CMK (cell line): ENCODE results near the gene NTS.

Source experiments
- DNase-seq: peaks from one replicate; pipeline ENCODE4 v3.0.0-alpha.2; 2010; ENCODE audit warnings: low read depth

NTS gene, protein sequence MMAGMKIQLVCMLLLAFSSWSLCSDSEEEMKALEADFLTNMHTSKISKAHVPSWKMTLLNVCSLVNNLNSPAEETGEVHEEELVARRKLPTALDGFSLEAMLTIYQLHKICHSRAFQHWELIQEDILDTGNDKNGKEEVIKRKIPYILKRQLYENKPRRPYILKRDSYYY

GRCh38 chr12:85874031-85874461, at the start of gene NTS:
TSS of gene NTS (plus strand) at chr12:85874295. CDS start at chr12:85874404, 109 bp downstream.
- DNase-seq: no peak

- no peak for DNase-seq
Observed at GRCh38 chr12:85825746-85826145, 48.3 kb upstream of the NTS start.

DNA sequence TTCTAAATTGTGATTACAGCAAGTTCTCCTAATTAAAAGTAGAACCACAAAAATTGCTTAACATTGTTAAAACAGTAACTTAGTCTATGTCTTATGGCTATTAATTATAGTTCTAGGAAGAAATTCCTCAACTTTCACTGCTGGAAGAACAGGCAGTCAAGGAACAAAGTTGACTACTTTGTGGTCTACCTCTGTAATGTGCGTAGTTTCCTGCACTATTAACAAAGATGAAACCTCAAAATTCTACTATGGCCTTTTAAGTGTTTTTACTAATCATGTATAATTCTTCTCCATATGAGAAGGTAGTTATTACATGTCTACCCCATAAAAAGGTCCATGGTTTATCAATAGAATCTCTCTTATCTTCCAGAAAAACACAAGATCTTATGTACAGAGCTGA, 45.5 kb upstream of the NTS start:
- DNase-seq: no peak

DNA sequence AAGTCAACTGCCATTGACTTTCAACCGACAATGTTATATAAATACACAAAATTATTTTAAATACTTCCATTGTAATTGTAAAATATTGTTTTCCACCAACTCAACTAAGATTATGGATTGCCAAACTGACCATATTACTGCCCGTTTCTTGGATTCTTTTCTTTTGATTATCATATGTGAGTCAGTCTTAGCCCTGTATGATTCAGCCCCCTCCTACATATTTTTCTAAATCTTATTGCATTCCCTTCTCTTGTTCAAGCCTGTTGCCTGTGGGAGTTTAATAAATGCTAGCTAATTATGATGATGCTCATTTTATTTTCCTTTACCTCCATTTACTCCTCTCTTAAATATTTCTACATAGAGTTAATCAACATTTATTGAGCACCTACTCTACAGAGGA, 44.7 kb upstream of the NTS start:
- DNase-seq: no peak

DNA sequence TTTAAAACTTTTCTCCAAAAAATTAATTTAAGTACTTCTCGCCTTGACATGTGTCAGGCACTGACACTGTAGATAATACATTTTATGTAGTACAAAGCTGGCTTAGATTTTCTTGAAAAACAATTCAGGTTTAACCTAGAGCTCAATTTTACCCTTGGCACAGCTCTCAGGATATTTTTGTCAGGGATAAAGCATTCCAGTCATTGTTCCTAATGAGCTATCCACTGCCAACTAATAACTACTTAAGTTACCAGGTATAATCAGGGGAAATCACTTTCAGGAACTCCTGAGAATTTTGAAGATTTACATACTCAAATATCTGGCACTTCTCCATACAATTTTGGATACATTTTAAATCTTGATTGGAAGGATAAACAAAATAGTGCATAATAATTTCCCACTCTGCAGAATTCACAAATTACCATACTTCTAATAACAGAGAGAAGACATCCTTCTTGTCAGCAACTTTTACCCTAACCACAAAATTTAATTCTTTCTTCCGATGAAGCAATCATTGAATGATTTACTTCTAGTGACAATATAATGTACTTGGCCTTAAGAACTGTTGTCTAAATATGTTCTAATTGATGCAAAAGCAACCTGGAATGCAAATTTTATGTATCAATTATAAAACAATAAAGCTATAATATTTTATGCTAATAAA, 42.6 kb upstream of the NTS start:
- DNase-seq: no peak

DNA sequence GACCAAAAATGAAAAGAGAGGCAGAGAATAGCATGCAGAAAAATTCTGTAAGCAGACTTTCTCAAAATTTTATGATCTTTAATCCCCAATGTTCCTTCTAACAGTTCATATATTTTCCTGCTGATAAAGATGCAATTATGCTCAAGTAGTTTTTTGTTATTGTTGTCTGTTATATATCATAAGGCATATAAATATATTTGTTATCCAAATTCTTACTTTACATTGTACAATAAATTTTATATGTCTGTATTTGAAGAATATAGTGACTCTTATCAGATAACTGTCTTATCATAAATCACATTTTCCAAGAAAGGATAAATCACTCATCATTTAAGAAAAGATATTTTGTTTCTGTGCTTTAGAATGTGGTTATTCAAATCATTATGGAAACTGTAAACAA, 40.5 kb upstream of the NTS start:
- no peak for DNase-seq

DNA sequence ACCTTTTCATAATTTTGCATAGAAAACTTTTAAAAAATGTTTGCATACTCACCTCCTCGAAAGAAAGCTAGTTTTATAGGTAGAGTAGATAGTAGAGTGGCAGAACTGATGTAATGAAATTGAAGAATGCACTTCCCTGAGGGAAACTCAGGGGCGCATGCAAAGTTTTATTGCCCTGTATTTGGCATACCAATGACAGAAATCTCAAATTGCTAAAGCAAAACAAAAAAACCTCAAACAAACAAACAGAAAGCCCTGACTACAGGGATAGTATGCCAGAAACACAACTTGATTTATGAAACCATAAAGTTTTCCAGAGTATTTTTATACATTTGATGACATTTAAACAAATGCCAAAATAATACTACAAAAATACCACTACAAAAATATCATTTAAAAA, 39.7 kb upstream of the NTS start:
- no peak for DNase-seq

DNA sequence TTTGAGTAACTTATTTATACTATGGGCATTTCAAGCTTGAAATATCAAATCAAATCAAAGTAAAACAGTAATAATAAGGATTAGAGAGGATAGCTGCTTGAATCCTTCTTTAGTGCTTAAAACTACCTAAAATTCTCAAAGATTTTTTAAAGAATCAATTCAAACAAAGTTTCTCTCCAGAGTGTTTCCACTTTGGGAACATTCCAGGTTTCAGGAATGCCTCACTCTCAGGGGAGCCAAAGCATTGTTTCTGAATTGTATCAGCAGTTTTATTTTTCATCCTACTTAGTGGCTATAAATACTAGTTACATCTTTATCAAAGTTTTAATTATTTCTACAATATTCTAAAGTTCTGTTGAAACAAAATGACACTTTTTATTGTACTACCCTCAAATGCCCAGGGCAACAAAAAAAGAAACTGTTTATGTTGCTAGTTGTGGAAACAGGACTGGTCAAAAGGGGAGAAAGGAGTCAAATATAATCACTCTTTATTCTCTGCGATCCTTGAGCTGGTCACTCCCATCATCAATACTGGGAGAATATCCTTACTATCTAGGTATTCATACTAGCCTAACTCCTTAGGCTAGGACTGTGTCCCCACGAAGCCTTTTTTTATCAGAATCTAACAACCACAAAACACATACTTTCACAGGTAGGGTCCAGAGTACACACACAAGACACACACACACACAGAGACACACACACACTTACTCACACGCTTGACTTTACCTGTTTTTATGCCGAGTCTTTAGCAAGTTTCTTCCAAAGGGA, 38.5 kb upstream of the NTS start:
- DNase-seq: no peak

GRCh38 chr12:85836197-85837090, 37.7 kb upstream of the NTS start, which contains the start of gene RASSF9:
TSS of gene RASSF9 (minus strand) at chr12:85836409. CDS start at chr12:85836201, 208 bp downstream.
- no peak for DNase-seq

- no peak for DNase-seq
Observed at GRCh38 chr12:85843606-85844310, 30.3 kb upstream of the NTS start.

DNA sequence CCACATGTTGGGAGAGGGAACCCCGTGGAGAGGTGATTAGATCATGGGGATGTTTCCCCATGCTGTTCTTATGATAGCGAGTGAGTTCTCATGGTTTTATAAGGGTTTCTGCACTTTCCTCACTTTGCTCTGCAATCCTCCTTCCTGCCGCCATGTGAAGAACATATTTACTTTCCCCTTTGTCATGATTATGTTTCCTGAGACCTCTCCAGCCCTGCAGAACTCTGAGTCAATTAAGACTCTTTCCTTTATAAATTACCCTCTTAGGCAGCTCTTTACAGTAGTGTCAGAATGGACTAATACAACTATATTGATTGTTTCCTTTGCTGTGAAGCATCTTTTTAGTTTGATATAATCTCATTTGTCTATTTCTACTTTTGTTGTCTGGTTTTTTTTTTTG, 24.8 kb upstream of the NTS start:
- no peak for DNase-seq

- DNase-seq: no peak
Observed at GRCh38 chr12:85855305-85855704, 18.8 kb upstream of the NTS start.

DNA sequence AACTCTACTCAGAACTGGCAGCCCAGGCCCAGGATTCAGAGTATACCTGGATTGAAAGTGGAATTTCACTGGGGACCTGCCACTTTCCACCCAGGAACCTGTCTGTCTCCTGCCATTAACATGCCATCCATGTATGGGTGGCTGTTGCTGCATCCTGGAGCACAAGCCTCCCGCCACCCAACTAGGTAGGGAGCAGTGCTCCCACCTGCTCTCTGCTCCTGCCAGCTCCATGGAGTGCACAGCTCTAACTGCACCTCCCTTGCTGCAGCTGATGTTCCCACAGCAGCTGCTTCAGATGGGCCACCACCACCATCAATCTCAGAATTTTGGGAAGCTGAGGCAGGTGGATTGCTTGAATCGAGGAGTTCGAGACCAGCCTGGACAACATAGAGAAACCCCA, 17.1 kb upstream of the NTS start:
- no peak for DNase-seq

GRCh38 chr12:85865890-85866289, 8.2 kb upstream of the NTS start:
- no peak for DNase-seq

DNA sequence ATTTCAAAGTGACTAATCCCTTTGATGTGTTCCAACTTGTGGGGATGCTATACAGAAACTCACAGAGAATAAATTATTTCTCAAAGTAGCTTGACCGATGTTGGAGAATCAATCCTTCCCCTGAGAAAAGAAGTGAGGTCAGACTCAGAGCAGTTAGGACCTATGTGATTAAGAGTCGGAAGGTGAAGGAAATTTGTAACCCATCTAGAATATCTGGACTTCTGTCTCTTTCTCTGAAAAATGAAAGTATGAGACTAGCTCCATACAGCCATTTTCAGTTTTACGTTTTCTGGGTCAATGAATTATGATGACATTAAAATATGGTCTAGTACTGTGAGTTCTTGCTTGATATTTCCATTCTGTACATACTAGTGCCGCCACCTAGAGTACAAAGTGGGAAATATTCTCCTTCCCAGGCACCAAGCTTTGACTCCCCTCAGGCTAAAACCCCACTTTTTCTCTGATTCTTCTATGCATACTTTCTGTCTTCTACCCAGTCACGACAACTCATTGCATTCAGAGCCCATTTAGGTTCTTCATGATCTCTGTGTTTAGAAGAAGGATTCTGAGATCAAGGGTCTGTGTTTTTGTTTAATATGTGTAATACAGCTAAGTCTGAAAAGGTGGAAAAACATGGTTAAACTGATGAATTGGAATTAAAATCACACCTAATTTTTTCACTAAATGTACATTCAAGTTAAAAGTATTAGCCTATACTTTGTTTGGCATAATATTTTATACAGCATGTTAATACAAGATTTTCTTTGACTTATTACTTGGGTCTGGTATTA, 6.9 kb upstream of the NTS start:
- no peak for DNase-seq

GRCh38 chr12:85872497-85873091, 1.5 kb upstream of the NTS start:
- DNase-seq: no peak

- DNase-seq: no peak
Observed at GRCh38 chr12:85877459-85877858, 3.4 kb downstream of the NTS start.

DNA sequence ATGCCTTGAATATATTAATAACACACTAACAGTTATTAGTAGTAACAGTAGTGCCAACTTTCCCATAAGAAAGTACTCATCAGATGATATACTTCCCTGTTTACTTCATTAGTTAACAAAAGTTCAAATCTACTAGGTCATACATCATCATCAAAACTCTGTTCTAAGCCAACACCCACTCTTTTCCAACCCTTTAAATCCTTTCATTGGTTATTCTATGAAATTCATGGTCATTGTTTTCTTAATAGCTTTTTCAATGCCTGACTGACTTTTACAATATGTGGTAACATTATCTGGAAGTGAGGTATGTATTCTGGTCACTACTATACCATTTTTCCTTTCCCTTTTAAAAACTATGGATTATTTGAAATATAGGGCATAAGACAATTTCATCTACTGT, 9.7 kb downstream of the NTS start:
- no peak for DNase-seq

DNA sequence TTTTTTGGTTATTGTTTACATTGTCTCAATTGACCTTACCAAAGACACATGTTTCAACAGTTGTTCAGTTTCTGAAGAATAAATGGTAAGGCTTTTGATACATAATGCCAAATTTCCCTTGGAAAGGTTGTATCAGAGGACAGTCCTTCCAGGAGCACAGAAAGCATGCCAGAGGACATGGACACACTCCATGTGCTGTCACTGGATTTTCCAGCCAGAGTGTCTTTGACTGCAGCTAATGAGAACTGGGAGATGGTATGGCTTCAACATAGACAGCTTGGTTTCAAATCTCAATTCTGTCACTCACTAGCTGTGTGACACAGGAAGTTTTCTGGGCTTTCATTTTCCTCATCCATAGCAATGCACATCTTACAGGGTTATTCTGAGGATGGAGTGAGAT, 20.6 kb downstream of the NTS start:
- no peak for DNase-seq

GRCh38 chr12:85920324-85920947, 46.3 kb downstream of the NTS start:
- no peak for DNase-seq
